Measurements from ENCODE around the gene NCOA5.

Gene NCOA5

DNA sequence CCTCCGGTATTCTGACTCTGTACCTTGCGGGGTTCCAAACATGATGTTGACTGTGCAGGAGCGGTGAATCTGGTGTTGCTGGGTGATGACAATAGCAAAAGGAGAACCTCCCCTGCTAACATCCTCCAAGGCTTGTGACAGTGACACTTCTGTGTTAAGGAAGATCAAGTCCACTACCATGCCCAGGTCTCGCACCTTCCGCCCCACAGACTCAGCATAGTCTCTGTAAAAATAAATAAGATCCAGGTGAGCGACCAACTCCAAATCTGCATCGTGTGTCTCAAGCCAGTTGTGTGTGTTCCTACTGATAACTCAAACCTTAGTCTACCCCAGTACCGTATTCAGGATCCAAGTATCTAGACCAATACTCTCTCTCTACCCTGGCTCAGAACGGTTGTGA, 24.8 kb downstream of the NCOA5 start:
- no peak overlapping the region for H3K4me3 ChIP-seq (ENCODE audit: low read length in 2 of 2)
- H3K27me3 ChIP-seq (ENCODE audit: control insufficient read depth in 2 of 2, insufficient read depth in 2 of 2, low read length in 2 of 2): no peaks in the 10 kb centered on the region
- H3K9me3 ChIP-seq (ENCODE audit: control insufficient read depth in 2 of 2, low read length in 2 of 2): no peaks in the 10 kb centered on the region
- no peak overlapping the region for H3K27ac ChIP-seq (ENCODE audit: low read depth in 2 of 2, low read length in 2 of 2)
- peaks cover 72 to 88% of the 10 kb centered on the region in 2 donors for H3K36me3 ChIP-seq (ENCODE audit: control insufficient read depth in 2 of 2, insufficient read depth in 2 of 2, low read length in 2 of 2)
- H3K4me1 ChIP-seq (ENCODE audit: control insufficient read depth in 2 of 2, insufficient read depth in 2 of 2, low read length in 2 of 2): no peaks in the 10 kb centered on the region
- H3K9ac ChIP-seq (ENCODE audit: low read depth in 1 of 2, low read length in 2 of 2): no peak overlapping the region

DNA sequence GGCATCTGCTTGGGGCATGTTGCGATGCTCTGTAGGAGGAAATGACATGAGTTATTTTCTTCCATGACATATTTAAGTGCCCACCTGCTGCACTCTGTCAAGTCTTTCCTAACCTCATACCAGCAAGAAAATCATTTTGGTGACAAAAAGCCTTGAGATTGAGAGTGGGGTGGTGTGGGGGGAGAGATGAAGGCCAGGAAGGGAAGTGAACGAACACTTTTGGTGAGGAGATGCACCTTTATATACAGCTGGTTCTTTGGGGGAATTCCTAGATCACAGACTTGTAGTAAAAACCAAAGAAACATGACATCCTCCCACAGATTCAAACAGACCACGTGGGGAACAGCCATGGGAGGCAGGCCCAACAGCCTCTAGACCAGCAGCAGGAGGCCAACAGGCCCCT, 26.1 kb downstream of the NCOA5 start:
- peaks cover 64 to 81% of the 10 kb centered on the region in 2 donors for H3K36me3 ChIP-seq (ENCODE audit: control insufficient read depth in 2 of 2, insufficient read depth in 2 of 2, low read length in 2 of 2)
- H3K27ac ChIP-seq (ENCODE audit: low read depth in 2 of 2, low read length in 2 of 2): no peak overlapping the region
- peaks cover 0 to 2% of the 10 kb centered on the region in 2 donors for H3K4me1 ChIP-seq (ENCODE audit: control insufficient read depth in 2 of 2, insufficient read depth in 2 of 2, low read length in 2 of 2)

DNA sequence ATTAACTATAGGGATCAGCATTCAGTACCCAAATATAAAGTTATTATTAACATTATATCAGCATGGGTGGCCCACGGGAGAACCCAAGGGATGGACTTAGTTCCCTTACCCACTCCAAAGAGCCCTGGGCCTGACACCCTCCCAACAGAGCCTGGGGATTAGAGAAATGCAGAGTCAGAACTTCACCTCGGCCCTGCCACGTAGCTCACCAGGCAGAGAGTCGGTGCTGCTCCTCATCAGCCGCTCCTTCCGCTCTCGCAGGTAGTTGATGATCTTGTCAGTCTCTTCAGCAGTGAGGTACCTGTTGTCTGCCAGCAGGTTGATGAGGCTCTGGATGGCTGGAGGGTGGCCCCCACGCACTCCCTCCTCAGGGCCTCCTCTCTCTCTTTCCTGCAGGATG, 26.6 kb downstream of the NCOA5 start:
- Histone ChIP-seq H3K36me3 (ENCODE audit: control insufficient read depth in 2 of 2, insufficient read depth in 2 of 2, low read length in 2 of 2) (peaks cover 60 to 76% of the 10 kb centered on the region in 2 donors), H3K4me3 (ENCODE audit: low read length in 2 of 2) (no peak overlapping the region), H3K9ac (ENCODE audit: low read depth in 1 of 2, low read length in 2 of 2) (no peak overlapping the region), H3K27ac (ENCODE audit: low read depth in 2 of 2, low read length in 2 of 2) (no peak overlapping the region), H3K27me3 (ENCODE audit: control insufficient read depth in 2 of 2, insufficient read depth in 2 of 2, low read length in 2 of 2) (no peaks in the 10 kb centered on the region), H3K4me1 (ENCODE audit: control insufficient read depth in 2 of 2, insufficient read depth in 2 of 2, low read length in 2 of 2) (peaks cover 0 to 6% of the 10 kb centered on the region in 2 donors), H3K9me3 (ENCODE audit: control insufficient read depth in 2 of 2, low read length in 2 of 2) (no peaks in the 10 kb centered on the region)

More for the DNA sequence above, 26.1 kb downstream of the NCOA5 start:
- Histone ChIP-seq H3K9ac (ENCODE audit: low read depth in 1 of 2, low read length in 2 of 2) (no peak overlapping the region), H3K9me3 (ENCODE audit: control insufficient read depth in 2 of 2, low read length in 2 of 2) (no peaks in the 10 kb centered on the region), H3K4me3 (ENCODE audit: low read length in 2 of 2) (no peak overlapping the region), H3K27me3 (ENCODE audit: control insufficient read depth in 2 of 2, insufficient read depth in 2 of 2, low read length in 2 of 2) (no peaks in the 10 kb centered on the region)

DNA sequence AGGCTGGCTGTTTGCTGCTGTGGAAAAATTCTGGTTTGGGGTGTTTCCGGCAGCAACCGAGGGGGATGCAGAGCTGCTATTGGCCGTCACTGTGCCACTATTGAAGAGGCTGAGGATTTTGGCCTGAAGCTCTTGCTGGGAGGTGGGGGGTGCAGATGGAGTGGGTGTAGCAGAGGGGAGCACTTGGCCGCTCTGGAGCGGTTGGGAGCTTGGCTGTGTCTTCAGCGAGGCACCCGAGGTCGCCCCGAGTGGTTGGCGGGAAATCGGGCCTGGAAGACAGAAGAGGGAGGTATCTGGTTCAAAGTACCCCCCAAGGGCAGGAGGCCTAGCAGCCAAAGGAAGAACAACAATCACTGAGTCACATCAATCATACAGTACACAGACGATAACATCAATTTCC, 27.1 kb downstream of the NCOA5 start:
- Histone ChIP-seq H3K27me3 (ENCODE audit: control insufficient read depth in 2 of 2, insufficient read depth in 2 of 2, low read length in 2 of 2) (no peaks in the 10 kb centered on the region), H3K9ac (ENCODE audit: low read depth in 1 of 2, low read length in 2 of 2) (no peak overlapping the region), H3K36me3 (ENCODE audit: control insufficient read depth in 2 of 2, insufficient read depth in 2 of 2, low read length in 2 of 2) (peaks cover 55 to 71% of the 10 kb centered on the region in 2 donors)

DNA sequence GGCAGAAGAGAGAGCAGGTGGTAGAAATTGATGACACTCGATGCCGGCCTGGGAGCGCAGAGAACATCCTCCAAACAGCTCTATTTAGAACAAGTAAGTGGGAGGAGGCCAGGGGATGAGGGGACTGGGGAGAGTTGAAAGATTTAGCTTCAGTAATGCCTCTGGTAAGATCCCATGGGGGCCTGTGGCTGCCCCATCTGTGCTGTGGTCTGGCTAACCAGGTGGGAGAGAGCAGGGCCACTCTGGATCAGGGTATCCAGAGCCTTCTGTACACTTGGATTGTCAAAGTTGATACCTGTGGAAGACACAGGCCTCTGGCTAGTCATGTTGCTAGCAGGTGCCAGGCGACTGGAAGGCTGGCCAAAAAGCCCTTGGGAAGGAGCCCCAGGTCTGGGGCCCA, 27.6 kb downstream of the NCOA5 start:
- Histone ChIP-seq H3K9me3 (ENCODE audit: control insufficient read depth in 2 of 2, low read length in 2 of 2) (no peaks in the 10 kb centered on the region), H3K4me3 (ENCODE audit: low read length in 2 of 2) (no peak overlapping the region), H3K27me3 (ENCODE audit: control insufficient read depth in 2 of 2, insufficient read depth in 2 of 2, low read length in 2 of 2) (no peaks in the 10 kb centered on the region), H3K27ac (ENCODE audit: low read depth in 2 of 2, low read length in 2 of 2) (no peak overlapping the region), H3K4me1 (ENCODE audit: control insufficient read depth in 2 of 2, insufficient read depth in 2 of 2, low read length in 2 of 2) (peaks cover 0 to 8% of the 10 kb centered on the region in 2 donors), H3K9ac (ENCODE audit: low read depth in 1 of 2, low read length in 2 of 2) (no peak overlapping the region), H3K36me3 (ENCODE audit: control insufficient read depth in 2 of 2, insufficient read depth in 2 of 2, low read length in 2 of 2) (peaks cover 51 to 68% of the 10 kb centered on the region in 2 donors)

More for the DNA sequence above, 27.1 kb downstream of the NCOA5 start:
- Histone ChIP-seq H3K4me1 (ENCODE audit: control insufficient read depth in 2 of 2, insufficient read depth in 2 of 2, low read length in 2 of 2) (peaks cover 0 to 8% of the 10 kb centered on the region in 2 donors), H3K27ac (ENCODE audit: low read depth in 2 of 2, low read length in 2 of 2) (no peak overlapping the region), H3K4me3 (ENCODE audit: low read length in 2 of 2) (no peak overlapping the region), H3K9me3 (ENCODE audit: control insufficient read depth in 2 of 2, low read length in 2 of 2) (no peaks in the 10 kb centered on the region)

DNA sequence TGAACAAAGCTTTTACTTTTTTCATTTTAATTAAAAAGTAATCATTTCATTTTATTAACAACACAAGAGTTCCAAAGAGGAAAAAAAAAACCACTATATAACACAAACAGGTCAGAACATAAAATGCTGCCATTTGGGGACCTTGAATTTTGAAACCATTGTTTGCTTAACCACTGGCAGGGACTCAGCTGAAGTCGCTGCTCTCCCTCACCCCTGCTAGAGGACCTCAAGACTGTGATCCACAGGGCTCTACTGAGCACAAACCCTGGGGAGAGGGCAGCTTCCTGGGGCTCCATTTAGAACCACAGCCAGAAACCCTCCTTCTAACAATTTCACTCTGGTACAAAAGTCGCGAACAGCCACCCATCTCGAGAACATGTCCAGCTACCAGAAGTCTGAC, 28.8 kb downstream of the NCOA5 start:
- Histone ChIP-seq H3K4me1 (ENCODE audit: control insufficient read depth in 2 of 2, insufficient read depth in 2 of 2, low read length in 2 of 2) (peaks cover 0 to 8% of the 10 kb centered on the region in 2 donors), H3K27ac (ENCODE audit: low read depth in 2 of 2, low read length in 2 of 2) (no peak overlapping the region)

DNA sequence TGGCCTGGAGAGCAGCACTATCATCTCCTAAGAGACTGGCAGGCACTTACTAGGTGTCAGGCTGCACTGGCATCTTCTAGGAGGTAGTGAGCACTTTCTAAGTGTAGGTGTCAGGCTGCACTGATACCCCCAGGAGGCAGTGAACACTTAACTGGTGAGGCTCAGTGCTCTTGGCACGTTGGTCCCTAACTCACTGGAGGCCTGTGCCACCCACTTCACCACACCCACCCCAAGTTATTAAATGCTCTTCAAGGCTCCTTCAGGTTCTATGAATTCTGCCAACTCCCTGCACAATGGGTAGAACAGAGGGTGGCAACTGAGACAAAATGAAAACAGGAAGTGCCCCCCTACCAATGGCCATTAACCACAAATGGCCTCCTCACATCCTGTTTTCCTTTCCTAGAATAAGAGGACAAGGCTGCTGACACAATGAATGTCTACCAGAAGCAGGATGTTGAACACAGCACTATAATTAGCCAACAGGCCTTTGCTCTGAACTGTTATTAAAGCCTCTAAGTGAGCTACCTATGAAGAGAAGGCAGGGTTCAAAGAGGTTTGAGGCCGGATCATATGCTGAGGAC, 29.4 kb downstream of the NCOA5 start:
- Histone ChIP-seq H3K27ac (ENCODE audit: low read depth in 2 of 2, low read length in 2 of 2) (no peak overlapping the region), H3K4me1 (ENCODE audit: control insufficient read depth in 2 of 2, insufficient read depth in 2 of 2, low read length in 2 of 2) (peaks cover 0 to 8% of the 10 kb centered on the region in 2 donors), H3K4me3 (ENCODE audit: low read length in 2 of 2) (no peak overlapping the region), H3K36me3 (ENCODE audit: control insufficient read depth in 2 of 2, insufficient read depth in 2 of 2, low read length in 2 of 2) (peaks cover 34 to 51% of the 10 kb centered on the region in 2 donors), H3K9ac (ENCODE audit: low read depth in 1 of 2, low read length in 2 of 2) (no peak overlapping the region), H3K9me3 (ENCODE audit: control insufficient read depth in 2 of 2, low read length in 2 of 2) (no peaks in the 10 kb centered on the region), H3K27me3 (ENCODE audit: control insufficient read depth in 2 of 2, insufficient read depth in 2 of 2, low read length in 2 of 2) (peaks cover 0 to 3% of the 10 kb centered on the region in 2 donors)

More for the DNA sequence above, 28.8 kb downstream of the NCOA5 start:
- H3K9ac ChIP-seq (ENCODE audit: low read depth in 1 of 2, low read length in 2 of 2): no peak overlapping the region
- H3K4me3 ChIP-seq (ENCODE audit: low read length in 2 of 2): no peak overlapping the region
- peaks cover 40 to 56% of the 10 kb centered on the region in 2 donors for H3K36me3 ChIP-seq (ENCODE audit: control insufficient read depth in 2 of 2, insufficient read depth in 2 of 2, low read length in 2 of 2)
- H3K9me3 ChIP-seq (ENCODE audit: control insufficient read depth in 2 of 2, low read length in 2 of 2): no peaks in the 10 kb centered on the region
- H3K27me3 ChIP-seq (ENCODE audit: control insufficient read depth in 2 of 2, insufficient read depth in 2 of 2, low read length in 2 of 2): peaks cover 0 to 3% of the 10 kb centered on the region in 2 donors

DNA sequence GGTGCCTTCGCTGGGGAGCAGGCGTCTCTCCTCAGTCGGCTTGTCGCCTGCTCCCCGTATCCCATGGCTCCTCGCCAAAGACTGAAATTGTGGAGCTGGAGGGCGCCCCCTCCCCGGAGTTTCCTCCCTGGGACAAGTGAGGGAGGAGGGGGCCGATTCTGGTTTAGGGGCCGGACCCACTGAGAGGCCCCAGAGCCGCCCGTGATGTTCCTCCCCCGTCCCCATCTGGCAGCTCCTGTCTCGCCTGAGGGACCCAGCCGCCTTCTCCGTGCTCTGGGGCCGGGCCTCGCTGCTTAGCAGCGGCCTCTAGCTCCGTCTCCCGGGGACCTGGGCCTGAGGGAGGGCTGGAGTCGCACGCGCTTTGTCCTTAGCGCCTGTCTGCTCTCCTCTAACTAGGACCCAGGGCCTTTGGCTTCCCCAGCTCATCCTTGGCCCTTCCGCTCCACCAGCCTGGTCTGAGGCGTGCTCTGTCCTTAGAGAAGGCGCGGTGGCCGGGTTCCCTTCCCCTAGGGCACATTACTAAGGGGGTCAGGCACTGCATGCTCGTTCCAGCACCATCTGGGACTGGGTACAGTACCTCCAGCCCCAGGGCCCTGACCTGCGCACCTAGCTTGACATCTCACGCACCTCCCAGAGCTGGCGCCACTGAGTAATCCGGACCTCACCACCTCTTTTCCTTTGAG, 31.0 kb downstream of the NCOA5 start:
- Histone ChIP-seq H3K27ac (ENCODE audit: low read depth in 2 of 2, low read length in 2 of 2) (no peak overlapping the region), H3K4me1 (ENCODE audit: control insufficient read depth in 2 of 2, insufficient read depth in 2 of 2, low read length in 2 of 2) (peaks cover 0 to 8% of the 10 kb centered on the region in 2 donors), H3K36me3 (ENCODE audit: control insufficient read depth in 2 of 2, insufficient read depth in 2 of 2, low read length in 2 of 2) (peaks cover 17 to 34% of the 10 kb centered on the region in 2 donors), H3K9me3 (ENCODE audit: control insufficient read depth in 2 of 2, low read length in 2 of 2) (no peaks in the 10 kb centered on the region), H3K9ac (ENCODE audit: low read depth in 1 of 2, low read length in 2 of 2) (no peak overlapping the region), H3K4me3 (ENCODE audit: low read length in 2 of 2) (no peak overlapping the region), H3K27me3 (ENCODE audit: control insufficient read depth in 2 of 2, insufficient read depth in 2 of 2, low read length in 2 of 2) (peaks cover 0 to 3% of the 10 kb centered on the region in 2 donors)

DNA sequence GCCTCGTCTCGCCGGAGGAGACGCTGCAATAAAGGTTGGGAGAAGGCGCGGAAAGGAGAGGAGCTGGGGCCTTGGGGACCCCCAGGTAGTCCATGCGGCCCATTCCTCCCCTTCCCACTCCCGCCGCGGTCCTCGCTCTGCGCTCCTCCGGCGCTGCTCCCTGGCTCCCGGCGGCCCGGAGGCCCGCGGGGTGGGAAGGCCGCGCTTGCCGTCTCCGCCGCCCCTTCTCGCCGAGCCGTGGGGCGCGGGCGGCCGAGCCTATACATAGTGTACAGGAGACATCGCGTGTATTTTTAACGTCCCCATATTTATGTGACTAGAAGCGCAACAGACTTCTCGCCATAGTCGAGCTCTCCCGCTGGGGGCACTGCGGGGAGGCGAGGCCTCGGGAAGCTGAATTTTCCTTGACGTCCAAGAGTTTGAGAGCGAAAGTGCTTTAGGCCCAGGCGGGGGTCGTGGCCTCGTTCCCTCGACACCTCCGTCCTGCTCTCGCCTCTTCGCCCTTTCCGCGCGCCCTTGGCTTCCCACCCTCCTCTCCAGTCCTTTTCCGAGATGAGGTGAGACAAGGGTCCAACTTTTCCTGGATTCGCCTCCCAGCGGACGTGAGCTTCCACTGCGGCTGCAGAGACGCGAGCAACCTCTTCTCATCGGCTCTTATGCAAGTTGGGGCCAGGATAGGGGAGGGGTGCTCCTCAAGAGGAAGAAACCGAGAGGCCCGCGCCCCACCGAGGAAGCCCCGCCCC, 31.7 kb downstream of the NCOA5 start:
- Histone ChIP-seq H3K4me1 (ENCODE audit: control insufficient read depth in 2 of 2, insufficient read depth in 2 of 2, low read length in 2 of 2) (peaks cover 0 to 8% of the 10 kb centered on the region in 2 donors), H3K27ac (ENCODE audit: low read depth in 2 of 2, low read length in 2 of 2) (no peak overlapping the region), H3K27me3 (ENCODE audit: control insufficient read depth in 2 of 2, insufficient read depth in 2 of 2, low read length in 2 of 2) (peaks cover 0 to 3% of the 10 kb centered on the region in 2 donors), H3K36me3 (ENCODE audit: control insufficient read depth in 2 of 2, insufficient read depth in 2 of 2, low read length in 2 of 2) (peaks cover 10 to 27% of the 10 kb centered on the region in 2 donors), H3K9me3 (ENCODE audit: control insufficient read depth in 2 of 2, low read length in 2 of 2) (no peaks in the 10 kb centered on the region), H3K9ac (ENCODE audit: low read depth in 1 of 2, low read length in 2 of 2) (no peak overlapping the region), H3K4me3 (ENCODE audit: low read length in 2 of 2) (peak overlapping the region in 1 of 2 donors; percentile 13)

Data from mucosa of rectum (tissue), 2 donors.